GM19324 (cell line): ENCODE results near the gene STC2.
"Not testable (repeated sequence)": the region's sequence is repeated elsewhere in the genome, so short reads cannot be mapped to it uniquely, and the experiment has no call there.

Source experiments
- ATAC-seq: cut with Tn5 transposase; IDR thresholded peaks from one replicate; pipeline ENCODE4 v1.9.1; 2021; ENCODE audit warnings: mild to moderate bottlenecking, moderate library complexity; ENCODE audit not compliant: unreplicated experiment, low FRiP score

STC2 gene

DNA sequence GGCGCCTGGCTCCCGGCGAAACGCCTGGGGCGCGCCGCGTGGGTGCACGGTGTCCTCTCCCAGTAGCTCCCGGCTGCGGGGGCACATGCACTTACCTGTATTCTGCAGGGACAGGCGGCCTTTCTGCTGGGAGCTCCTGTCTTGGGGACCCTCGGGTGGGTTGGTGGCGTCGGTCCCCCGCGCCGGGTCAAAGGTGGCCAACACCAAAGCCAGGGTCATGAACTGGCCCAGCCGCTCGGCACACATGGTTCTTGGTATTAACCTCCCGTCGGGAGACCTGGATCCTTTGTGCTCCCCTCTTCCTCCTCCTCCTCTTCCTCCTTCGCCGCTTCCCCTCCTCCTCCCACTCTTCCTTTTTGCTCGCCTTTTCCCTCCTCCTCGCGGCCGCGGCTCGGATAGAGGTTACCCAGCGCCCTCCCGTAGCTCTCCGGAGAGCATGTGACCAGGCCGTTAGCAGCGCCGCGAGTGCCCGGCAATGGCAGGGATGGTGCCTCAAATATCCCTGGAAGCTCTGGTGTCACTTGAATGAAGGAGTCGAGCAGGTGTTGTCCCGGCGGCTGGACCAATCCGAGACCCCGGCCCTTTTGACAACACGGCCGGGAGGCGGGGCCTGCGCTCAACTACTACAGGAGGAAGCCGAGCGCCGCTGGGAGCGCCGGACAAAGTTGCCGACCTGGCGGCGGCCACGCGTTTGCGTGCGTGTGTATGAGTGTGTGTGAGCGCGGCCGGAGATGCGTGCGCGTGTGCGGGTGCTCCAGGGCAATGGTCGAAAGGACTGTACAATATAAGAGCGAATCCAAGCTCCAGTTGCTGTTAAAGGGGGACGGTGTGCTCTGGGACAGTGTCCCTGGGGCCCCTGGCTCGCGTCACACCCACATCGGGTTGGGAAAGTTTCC lies at the start of gene STC2:
STC2 (minus strand) TSS at position 467 of the 896 bp plus-strand sequence; CDS start at position 246, 221 bp downstream.
- ATAC-seq = no peak

DNA sequence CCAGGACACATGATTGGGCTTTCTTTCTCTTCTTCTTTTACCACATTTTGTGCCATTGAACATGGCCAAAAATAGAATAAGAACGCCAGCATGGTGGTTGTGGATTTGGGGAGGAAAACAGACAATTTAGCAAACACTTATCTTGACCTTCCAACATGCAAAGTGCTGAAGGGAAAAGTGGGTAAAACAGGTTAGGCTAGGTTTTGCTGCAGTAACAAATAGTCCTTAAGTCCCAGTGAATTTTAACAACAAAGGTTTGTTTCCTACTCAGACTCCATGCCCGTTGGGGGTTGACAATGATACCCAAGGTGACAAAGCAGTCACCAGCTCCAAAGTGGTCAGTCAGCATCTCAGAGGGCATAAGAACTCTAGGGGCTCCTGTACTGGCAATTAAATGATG lies 43.2 kb upstream of the STC2 start:
- ATAC-seq = no peak

DNA sequence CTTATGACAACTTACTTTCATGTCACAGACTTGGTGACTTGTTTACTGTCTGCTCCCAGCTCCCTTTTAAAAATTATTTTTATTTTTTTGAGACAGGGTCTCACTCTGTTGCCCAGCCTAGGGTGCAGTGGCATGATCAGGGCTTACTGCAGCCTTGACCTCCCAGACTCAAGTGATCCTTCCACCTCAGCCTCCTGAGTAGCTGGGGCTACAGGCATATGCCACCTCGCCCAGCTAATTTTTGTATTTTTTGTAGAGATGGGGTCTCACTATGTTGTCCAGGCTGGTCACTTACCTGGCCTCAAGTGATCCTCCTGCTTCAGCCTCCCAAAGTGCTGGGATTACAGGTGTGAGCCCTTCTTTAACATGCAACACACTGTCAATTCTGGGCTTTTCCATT lies 35.2 kb upstream of the STC2 start:
- ATAC-seq = not testable (repeated sequence)

DNA sequence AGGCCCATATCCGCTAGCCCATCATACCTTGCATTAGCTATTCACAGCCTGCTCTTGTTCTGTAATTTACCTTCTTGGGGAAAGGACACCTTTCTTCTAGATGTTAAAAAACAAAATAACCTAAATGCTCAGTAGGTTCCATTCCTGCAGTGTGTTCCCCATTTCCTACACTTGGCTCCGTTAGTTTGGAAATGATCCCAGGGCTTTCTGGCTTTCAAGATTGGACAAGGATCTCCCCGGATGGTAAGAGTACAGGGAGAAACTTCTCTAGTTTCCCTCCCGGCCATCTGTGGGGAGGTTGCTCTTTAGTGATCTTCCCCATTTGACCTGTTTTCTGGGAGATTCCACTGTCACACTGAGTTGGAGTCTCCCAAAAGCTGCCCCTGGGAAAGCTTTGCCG lies 27.3 kb upstream of the STC2 start:
- ATAC-seq = no peak

DNA sequence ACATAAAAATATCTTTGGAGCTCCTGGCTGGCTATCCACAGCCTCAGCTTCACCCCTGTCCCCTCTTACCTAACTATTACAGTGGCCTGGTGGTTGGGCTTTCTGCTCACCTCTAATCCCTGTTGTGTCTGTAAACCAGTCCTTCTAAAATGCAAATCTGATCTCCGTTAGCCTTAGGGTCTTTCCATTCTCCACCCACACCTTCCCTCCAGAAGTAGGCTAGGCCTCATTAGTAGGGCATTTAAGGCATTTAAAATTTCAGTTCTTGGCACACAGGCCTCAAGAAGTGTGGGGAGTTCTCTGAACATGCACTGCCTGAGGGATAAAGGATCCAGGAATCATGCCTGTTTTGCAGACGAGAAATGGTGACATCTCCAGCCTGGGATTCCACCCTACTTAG lies 26.4 kb upstream of the STC2 start:
- no peak for ATAC-seq

- ATAC-seq = no peak
Observed at GRCh38 chr5:173352366-173353349, 24.4 kb upstream of the STC2 start.

GRCh38 chr5:173342813-173343755 lies 14.9 kb upstream of the STC2 start:
- no peak for ATAC-seq

GRCh38 chr5:173341961-173342430 lies 13.8 kb upstream of the STC2 start:
- ATAC-seq = no peak

DNA sequence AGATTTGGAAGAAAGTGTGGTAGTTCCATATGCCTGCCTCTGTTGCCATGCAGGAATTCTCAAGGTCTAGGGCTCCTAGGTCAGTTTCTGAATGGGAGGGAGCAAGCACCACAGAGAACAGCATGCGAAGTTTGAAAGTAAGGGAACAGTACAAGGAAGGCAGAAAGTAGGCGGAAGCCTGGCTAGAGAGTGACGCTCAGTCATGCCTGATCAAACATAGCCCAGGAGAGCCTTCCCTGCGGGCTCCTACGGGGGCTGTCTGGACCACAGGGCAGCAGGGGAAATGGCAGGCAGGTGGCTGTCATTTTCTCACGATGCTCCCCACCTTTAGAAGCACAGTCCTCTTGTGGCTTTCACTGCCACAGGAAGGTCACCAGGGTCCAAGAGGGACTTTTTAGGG lies 12.8 kb upstream of the STC2 start:
- no peak for ATAC-seq

DNA sequence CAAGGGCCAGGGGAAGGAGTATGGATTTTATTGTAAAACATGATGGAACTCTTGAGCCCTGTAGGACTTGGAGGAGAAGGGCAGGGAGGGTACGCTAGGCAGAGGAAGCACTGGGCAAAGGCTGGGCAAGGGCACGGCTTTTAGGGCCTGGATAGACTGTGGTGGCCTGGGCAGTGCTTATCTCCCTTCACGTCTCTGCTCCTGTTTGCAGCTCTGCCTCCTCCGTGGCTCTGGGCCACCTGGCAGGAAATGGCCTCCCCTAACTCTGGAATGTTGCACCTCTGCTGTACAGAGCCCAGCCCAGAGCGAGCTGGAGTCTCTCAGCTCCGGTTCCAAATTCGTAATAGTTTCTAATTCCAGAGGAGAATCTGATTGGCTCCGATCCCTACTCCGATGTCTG lies 12.2 kb upstream of the STC2 start:
- ATAC-seq = no peak

GRCh38 chr5:173339286-173339685 lies 11.1 kb upstream of the STC2 start:
- no peak for ATAC-seq

DNA sequence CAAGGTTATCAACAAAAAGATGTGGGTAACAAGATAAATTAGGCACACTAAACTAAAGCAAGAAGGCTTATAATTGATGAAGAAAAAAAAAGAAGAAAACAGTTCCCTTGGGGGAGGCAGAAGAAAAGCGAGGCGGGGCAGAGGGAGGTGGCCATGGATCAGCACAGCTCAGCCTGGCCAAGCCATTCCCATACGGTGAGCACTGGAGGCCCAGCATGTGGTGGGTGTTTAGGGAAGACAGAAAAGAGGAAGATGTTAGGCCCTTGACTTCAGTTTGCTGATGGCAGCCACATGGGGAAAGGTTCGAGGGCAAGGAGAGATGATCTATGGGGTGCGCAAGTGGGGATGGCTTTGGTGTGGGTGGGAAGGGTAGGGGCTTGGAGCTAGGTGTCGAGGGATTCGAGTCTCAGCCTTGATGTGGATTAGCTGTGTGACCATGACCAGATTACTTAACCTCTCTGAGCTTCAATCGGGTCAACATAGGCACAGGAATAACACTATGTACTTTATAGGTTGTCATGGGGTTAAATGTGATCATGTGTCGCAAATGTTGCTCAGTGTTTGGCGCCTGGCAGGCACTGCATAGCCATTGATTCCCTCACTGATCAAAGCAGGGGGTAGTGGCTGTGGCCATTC lies 10.3 kb upstream of the STC2 start:
- no peak for ATAC-seq

GRCh38 chr5:173334808-173335207 lies 6.6 kb upstream of the STC2 start:
- ATAC-seq = no peak

GRCh38 chr5:173333925-173334661 lies 5.9 kb upstream of the STC2 start:
- no peak for ATAC-seq

GRCh38 chr5:173331956-173332479 lies 3.8 kb upstream of the STC2 start:
- peak; percentile 44 for ATAC-seq

GRCh38 chr5:173331287-173331686 lies 3.1 kb upstream of the STC2 start:
- ATAC-seq = no peak

- no peak for ATAC-seq
Observed at GRCh38 chr5:173330338-173331206, 2.4 kb upstream of the STC2 start.
